ENCODE data around the gene SPATS2L. TPM values are rescaled to one million over a fixed set of nuclear protein-coding genes. Genes with fewer than 3 reads are reported as not detected.
A peak's percentile ranks its signal among the peaks of the same experiment; 100 is the strongest.

The SPATS2L gene
- total RNA-seq = 100 to 1,000 TPM in 2 of 4 donors, 10 to 100 TPM in 2; 68.1 to 115 (median 94.9) TPM

- DNase-seq (ENCODE audit: low spot score) = peak; percentile 55
- no peak for TF ChIP-seq CTCF (IDR thresholded peaks at IDR 0.05)
- peak; percentile 73 for ATAC-seq (ENCODE audit: low FRiP score)
Measured at GRCh38 chr2:200306196-200306930, at the start of gene SPATS2L. Gene SPATS2L (plus strand): TSS chr2:200306693. CDS start chr2:200389245, 82,552 bp downstream.

GRCh38 chr2:200257570-200257969 lies 48.9 kb upstream of the SPATS2L start:
- DNase-seq (ENCODE audit: low spot score) = no peak
- no peak for ATAC-seq (ENCODE audit: low FRiP score)
- no peak for TF ChIP-seq CTCF (IDR thresholded peaks at IDR 0.05)

- ATAC-seq (ENCODE audit: low FRiP score) (no peak), DNase-seq (ENCODE audit: low spot score) (no peak)
- TF ChIP-seq CTCF (IDR thresholded peaks at IDR 0.05) = no peak
Measured at GRCh38 chr2:200258081-200258480, 48.4 kb upstream of the SPATS2L start.

GRCh38 chr2:200258881-200259576 lies 47.5 kb upstream of the SPATS2L start:
- ATAC-seq (ENCODE audit: low FRiP score) (peak; percentile 41), DNase-seq (ENCODE audit: low spot score) (no peak)
- TF ChIP-seq CTCF (IDR thresholded peaks at IDR 0.05) = no peak

- DNase-seq (ENCODE audit: low spot score) (no peak), ATAC-seq (ENCODE audit: low FRiP score) (no peak)
- no peak for TF ChIP-seq CTCF (IDR thresholded peaks at IDR 0.05)
Measured at GRCh38 chr2:200259577-200259957, 46.9 kb upstream of the SPATS2L start.

- TF ChIP-seq CTCF (IDR thresholded peaks at IDR 0.05) = no peak
- DNase-seq (ENCODE audit: low spot score) = no peak
- no peak for ATAC-seq (ENCODE audit: low FRiP score)
Measured at GRCh38 chr2:200262047-200262446, 44.4 kb upstream of the SPATS2L start.

- DNase-seq (ENCODE audit: low spot score) = no peak
- ATAC-seq (ENCODE audit: low FRiP score) = no peak
- TF ChIP-seq CTCF (IDR thresholded peaks at IDR 0.05) = no peak
Measured at GRCh38 chr2:200263279-200263678, 43.2 kb upstream of the SPATS2L start.
